ENCODE data around the gene HECW1.

Gene HECW1

GRCh38 chr7:43433639-43434038 is 321.2 kb downstream of the HECW1 start:
- DNase-seq (ENCODE audit: low read depth in 2 of 2): no peak

DNA sequence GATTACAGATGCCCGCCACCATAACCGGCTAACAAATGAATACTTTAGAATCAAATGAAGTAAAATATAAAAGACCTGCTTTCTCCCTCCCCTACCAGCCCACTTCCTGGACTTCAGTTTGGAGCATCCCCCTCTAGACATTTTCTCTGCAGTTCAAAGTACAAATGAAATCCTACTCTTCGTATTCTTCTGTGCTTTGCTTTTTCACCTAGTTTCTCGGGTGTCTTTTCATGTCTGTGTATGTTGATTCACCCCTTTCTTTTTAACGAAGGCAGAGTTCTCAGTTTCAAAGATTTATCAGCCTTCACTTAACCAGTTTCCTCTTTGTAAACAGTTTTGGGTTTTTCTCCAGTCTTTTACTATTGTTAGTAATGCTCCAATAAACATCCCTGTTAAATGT is 324.6 kb downstream of the HECW1 start:
- DNase-seq (ENCODE audit: low read depth in 2 of 2): no peak

DNA sequence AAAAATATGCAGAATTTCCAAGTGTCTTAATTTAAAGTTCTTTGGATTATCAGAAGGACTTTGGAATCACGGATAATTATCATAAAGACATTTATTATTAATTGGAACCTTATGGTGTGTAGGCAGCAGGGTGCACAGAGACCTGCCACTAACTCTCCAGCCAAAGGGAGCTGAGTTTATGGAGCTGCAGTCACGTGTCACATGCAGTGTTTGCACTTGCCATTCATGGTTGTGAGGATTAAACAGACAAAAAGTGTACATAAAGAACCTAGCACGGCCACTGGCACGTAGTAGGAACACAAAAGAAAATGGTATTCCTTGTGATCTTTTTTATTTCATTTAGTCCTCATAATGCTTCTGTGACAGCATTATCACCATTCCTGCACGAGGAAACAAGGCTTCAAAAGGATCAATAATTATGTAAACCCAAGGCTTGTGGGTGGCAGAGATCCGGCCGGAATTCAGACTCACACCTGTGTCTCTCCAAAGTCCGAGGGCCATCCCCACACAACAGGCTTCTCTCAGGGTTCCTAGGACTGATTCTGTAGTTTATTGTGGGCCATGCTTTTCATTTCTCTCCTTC is 326.5 kb downstream of the HECW1 start:
- no peak for DNase-seq (ENCODE audit: low read depth in 2 of 2)

DNA sequence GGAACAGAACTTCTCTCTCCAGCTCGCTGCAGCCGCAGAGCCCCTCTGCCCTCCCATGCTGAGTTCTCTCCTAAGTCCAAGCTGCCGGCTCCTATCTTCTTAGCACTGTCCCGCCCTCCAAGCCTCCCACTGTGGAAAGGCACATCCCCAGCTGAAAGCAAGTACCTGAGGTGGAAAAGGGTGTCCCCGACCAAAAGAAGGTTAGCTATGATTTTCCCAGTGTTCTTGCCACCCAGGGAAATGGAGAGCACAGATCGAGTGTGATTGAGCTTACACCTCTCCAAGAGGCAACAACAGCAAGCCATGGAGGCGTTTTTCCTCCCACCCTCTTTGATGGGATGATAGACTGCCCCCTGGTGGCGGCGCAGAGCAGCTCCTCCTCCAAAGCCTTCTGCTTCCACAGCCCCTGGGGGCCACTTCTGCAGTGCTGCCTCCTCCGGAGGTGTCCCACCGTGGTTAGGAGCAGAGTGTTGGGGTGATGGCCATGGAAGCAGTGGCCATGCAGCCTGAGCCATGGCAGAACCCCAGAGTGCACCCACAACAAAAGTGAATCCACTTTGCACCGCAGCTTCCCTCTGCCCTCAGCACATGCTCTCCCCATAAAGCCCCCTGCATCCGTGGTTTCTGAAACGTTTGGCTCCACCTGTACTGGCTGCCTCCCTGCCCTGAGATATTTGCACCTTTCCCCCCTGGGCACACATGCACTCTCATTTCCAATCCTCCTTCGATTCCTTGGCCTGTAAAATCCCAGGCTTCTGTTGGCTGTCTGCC is 327.4 kb downstream of the HECW1 start:
- peak; percentile 9 to 12 for DNase-seq (ENCODE audit: low read depth in 2 of 2)

- no peak for DNase-seq (ENCODE audit: low read depth in 2 of 2)
Observed at GRCh38 chr7:43441231-43442130, 329.0 kb downstream of the HECW1 start.

DNA sequence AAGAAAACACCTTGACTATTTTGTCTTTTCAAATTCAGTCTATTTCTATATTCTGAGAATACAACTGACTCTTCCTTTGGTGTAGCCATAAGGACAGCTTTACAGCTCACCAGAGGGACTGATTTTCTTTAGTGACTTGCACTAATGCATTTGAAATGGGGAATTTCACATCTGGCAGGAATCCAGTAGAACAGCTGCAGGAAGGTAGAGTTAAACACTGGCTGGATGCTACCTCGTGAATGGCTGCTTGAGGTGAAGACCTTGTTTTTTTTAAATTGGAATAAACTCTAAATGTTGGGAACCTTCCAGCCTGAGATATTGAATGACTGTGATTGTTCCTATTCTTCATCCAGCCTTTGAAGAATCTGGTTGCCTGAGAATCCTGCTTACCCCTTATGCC is 330.9 kb downstream of the HECW1 start:
- no peak for DNase-seq (ENCODE audit: low read depth in 2 of 2)

DNA sequence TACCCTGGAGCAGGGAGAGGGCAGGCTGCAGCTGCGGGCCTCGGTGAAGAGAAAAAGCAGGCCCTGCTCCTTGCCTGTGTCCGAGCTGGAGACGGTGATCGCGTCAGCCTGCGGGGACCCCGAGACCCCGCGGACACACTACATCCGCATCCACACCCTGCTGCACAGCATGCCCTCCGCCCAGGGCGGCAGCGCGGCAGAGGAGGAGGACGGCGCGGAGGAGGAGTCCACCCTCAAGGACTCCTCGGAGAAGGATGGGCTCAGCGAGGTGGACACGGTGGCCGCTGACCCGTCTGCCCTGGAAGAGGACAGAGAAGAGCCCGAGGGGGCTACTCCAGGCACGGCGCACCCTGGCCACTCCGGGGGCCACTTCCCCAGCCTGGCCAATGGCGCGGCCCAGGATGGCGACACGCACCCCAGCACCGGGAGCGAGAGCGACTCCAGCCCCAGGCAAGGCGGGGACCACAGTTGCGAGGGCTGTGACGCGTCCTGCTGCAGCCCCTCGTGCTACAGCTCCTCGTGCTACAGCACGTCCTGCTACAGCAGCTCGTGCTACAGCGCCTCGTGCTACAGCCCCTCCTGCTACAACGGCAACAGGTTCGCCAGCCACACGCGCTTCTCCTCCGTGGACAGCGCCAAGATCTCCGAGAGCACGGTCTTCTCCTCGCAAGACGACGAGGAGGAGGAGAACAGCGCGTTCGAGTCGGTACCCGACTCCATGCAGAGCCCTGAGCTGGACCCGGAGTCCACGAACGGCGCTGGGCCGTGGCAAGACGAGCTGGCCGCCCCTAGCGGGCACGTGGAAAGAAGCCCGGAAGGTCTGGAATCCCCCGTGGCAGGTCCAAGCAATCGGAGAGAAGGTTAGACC is 332.5 kb downstream of the HECW1 start:
- no peak for DNase-seq (ENCODE audit: low read depth in 2 of 2)

- no peak for DNase-seq (ENCODE audit: low read depth in 2 of 2)
Observed at GRCh38 chr7:43449577-43449976, 337.1 kb downstream of the HECW1 start.

GRCh38 chr7:43450894-43451293 is 338.4 kb downstream of the HECW1 start:
- DNase-seq (ENCODE audit: low read depth in 2 of 2): no peak

DNA sequence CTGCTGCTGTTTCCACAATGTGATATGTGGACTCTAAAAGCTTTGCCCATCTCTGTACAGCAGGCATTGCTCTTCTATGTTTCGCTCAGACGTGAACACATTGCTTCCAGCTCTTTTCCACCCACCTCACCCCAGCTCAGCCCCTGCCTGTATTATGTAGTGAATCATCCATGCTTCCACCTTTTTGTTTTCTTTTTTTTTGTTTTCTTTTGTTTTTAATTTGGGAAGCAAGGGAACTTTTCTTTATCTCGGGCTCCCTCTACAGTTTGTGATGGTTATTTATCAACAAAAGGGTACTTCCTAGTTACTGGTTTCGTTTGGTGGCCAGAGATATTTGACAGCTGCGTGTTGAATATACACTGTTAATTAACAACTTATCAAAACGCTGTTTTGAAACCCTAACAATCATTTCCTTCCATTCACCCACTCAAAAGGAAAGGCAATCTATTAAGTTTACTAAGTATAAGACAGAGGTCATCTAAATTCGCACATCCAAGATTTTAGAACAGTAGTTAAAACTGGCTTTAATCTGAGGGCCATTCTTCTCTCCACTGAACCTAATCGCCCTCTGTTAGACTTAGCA is 342.6 kb downstream of the HECW1 start:
- DNase-seq (ENCODE audit: low read depth in 2 of 2): no peak

- no peak for DNase-seq (ENCODE audit: low read depth in 2 of 2)
Observed at GRCh38 chr7:43456200-43456599, 343.8 kb downstream of the HECW1 start.

DNA sequence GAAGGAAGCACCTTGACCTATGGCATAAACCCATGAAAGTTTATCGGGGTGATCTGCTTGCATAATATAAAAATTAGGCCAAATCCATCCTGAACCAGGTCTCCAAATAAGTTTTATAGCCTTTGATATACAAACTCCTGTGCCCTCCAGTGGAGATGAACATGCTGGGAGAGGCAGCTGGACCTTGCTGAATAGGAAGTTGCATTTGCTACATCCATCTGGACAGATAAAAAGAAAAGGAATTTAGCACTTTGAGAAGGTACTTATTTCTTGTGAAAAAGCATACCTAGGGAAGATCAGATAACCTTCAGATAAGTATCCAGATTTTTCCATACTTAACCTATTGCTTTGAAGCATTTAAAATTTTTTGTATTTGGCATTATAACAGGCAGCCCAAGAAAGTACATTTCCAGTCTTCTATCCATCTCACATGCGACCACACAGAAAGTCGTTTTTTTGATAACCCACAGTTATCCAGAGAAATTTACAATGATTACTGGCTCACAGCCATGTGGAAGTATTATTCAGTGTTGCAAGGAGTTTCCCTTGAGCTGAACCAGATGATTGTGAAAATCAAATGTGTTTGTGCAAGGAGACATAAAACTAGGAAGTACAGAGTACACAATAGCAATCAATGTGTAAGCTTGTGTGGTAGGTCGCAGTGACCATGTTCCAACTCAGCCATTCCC is 346.0 kb downstream of the HECW1 start:
- DNase-seq (ENCODE audit: low read depth in 2 of 2): no peak

- DNase-seq (ENCODE audit: low read depth in 2 of 2): no peak
Observed at GRCh38 chr7:43459019-43459337, 346.5 kb downstream of the HECW1 start.

- no peak for DNase-seq (ENCODE audit: low read depth in 2 of 2)
Observed at GRCh38 chr7:43460733-43461348, 348.4 kb downstream of the HECW1 start.

DNA sequence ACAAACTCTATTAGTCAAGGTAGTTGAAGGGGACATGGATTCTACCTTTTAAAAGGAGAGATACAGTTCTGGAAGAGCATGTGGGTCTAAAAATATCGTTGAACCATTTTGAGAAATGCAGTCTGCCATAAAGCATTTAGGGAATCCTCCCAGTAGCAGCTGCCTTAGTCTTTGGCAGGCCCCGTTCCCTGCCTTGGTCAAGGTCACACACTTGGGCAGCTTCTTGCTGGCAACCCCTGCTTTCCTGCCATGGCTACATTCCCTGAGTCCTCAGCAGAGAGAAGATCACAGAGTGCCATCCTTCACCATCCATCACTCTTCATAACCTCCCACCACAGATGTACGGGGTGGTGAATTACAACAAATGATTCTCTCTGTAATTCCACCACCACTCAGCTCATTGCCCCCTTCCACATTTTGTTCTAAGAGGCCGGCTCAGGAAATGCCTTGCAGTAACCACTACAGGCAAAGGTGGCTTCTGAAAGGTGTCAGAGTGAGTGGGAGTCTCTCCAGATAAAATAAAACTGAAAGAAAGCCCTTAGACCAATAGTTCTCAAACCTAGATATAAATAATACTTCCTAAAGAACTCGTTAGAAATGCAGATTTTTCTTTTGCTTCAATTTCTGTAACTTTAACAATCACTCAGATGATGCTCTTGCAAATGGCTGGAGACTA is 349.0 kb downstream of the HECW1 start:
- DNase-seq (ENCODE audit: low read depth in 2 of 2): no peak

DNA sequence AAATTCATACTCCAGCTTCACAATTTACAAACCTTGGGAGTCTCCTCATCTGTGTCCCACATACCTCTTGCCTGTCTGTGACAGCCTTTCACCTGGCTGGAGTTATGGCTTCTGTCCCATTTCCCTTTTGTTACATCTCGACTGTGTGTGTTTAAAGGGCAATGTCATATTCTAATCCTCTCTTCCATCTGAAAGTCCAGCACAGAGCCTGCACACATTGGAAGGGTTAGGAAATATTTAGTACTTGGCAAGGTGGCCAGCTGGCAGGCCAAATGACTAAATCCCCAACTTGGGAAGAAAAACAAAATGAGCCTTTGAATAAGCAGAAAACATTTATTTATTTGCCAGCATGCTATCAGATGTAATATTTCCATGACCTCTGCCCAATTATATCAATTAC is 350.4 kb downstream of the HECW1 start:
- DNase-seq (ENCODE audit: low read depth in 2 of 2): no peak

DNA sequence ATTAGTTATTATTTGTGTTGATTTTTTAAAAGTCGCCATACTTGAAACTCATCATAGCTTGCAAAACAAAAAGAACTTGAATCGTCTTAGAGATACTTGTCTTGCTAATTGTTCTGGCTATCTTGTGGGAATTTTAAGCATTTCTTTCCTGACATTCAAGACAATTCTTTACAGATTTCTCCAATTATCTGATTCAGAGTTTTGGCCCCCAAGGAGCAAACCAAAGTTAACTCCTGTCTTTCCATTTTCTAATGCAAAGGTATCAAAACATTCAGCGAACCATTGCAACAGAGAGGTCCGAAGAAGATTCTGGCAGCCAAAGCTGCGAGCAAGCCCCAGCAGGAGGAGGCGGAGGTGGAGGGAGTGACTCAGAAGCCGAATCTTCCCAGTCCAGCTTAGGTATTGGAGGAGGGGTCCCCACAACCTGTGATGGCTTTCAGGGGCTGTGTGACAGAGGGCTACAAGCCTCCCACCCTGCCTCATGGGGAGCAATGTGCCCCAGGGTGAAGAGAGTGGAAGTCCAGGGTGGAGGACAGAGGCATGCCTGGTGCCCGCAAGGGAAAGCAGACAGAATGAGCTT is 351.0 kb downstream of the HECW1 start:
- no peak for DNase-seq (ENCODE audit: low read depth in 2 of 2)

GRCh38 chr7:43465581-43466554 is 353.4 kb downstream of the HECW1 start:
- DNase-seq (ENCODE audit: low read depth in 2 of 2): no peak

Measured in stimulated activated CD8-positive, alpha-beta memory T cell treated with anti-CD3 and anti-CD28 coated beads, Interleukin-2, amount 100 ng/mL, for 1 hour (primary cell).